Ascending aorta (tissue), 2 donors: Measurements from ENCODE around the gene HS2ST1. TPM values are rescaled to one million over a fixed set of nuclear protein-coding genes. Genes with fewer than 3 reads are reported as not detected.

Experiments
- DNase-seq, 2 donors: peaks; one replicate each; pipeline ENCODE4 v3.0.0-alpha.2; 2019; ENCODE audit warnings: low spot score in 2 of 2
- H3K27ac ChIP-seq, 2 donors: fragments of 200-600 bp; sonication (generic); one replicate each; pipeline ENCODE4 v1.5.1; 2016 to 2017; ENCODE audit warnings: mild to moderate bottlenecking in 1 of 2
- H3K27me3 ChIP-seq: fragments of 200-600 bp; sonication (generic); one replicate; pipeline ENCODE4 v1.5.1; 2017
- H3K36me3 ChIP-seq, 2 donors: fragments of 200-600 bp; sonication (generic); one replicate each; pipeline ENCODE4 v1.5.1; 2016
- H3K4me1 ChIP-seq, 2 donors: fragments of 200-600 bp; sonication (generic); one replicate each; pipeline ENCODE4 v1.5.1; 2016 to 2017; ENCODE audit warnings: mild to moderate bottlenecking in 1 of 2
- H3K4me3 ChIP-seq, 2 donors: fragments of 200-600 bp; sonication (generic); one replicate each; pipeline ENCODE4 v1.5.1; 2016 to 2017; ENCODE audit warnings: mild to moderate bottlenecking in 1 of 2
- H3K9me3 ChIP-seq, 2 donors: fragments of 200-600 bp; sonication (generic); one replicate each; pipeline ENCODE4 v1.5.1; 2016
- CTCF ChIP-seq, 3 experiments: fragments of 200-600 bp in 2 of 3; fragments of 450-650 bp in 1 of 3; sonication (generic) in 2 of 3; IDR thresholded peaks; one replicate each; pipeline ENCODE4 v1.5.1; 2016 to 2019; ENCODE audit warnings: antibody characterized with exemption in 3 of 3, mild to moderate bottlenecking in 1 of 3, moderate library complexity in 1 of 3
- intact Hi-C: fragments of 100-400 bp; cut with DNase I; formaldehyde crosslinking; loops from one replicate; pipeline ENCODE4 v1.15.1; 2023
- total RNA-seq: library from RNA; depleted of rRNA; stranded (reverse); fragments of >200 nt; gene quantifications from one replicate; pipeline ENCODE4 v1.1.0, GENCODE V29; 2016

HS2ST1 gene
- total RNA-seq, 1 donor from 2014 or later: 15.8 TPM

DNA sequence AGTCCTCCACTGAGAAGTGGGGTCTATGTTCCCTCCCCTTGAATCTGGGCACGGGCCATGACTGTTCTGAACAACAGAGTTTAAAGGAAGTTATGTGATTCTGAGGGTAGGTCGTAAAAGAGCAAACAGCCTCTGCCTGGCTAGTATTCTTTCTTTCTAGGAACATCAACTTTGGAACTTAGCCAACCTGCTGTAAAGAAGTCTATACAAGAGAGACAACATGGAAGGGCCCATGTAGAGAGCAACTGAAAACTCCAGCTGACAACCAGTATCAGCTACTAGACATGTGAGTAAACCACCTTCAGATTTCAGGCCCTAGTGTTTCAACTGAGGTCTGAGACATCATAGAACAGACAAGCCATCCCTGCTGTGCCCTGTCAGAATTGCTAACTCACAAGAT is 8.0 kb upstream of the HS2ST1 start:
- Histone ChIP-seq H3K9me3 (no peaks in the 10 kb centered on the region), H3K36me3 (peaks cover 3 to 22% of the 10 kb centered on the region in 2 donors), H3K4me1 (no peaks in the 10 kb centered on the region), H3K27ac (no peak overlapping the region), H3K27me3 (no peaks in the 10 kb centered on the region), H3K4me3 (no peak overlapping the region)
- intact Hi-C loops: no loop called here
- no peak for DNase-seq
- TF ChIP-seq CTCF (IDR thresholded peaks at IDR 0.05): no peak

- Histone ChIP-seq H3K36me3 (peaks cover 0 to 13% of the 10 kb centered on the region in 2 donors), H3K4me1 (peaks cover 0 to 17% of the 10 kb centered on the region in 2 donors), H3K27me3 (no peaks in the 10 kb centered on the region), H3K4me3 (peak overlapping the region in 1 of 2 donors; percentile 77), H3K9me3 (no peaks in the 10 kb centered on the region), H3K27ac (no peak overlapping the region)
- DNase-seq: no peak
- no peak for TF ChIP-seq CTCF (IDR thresholded peaks at IDR 0.05)
- intact Hi-C loops: loop anchor here (5.0 to 10.0 kb wide), 5 partner anchors 135 to 1982 kb away; partner anchors contain the start of genes BCL10, GTF2B, LMO4 and PKN2
Measured at GRCh38 chr1:86912281-86912900, 2.0 kb upstream of the HS2ST1 start.

- TF ChIP-seq CTCF (IDR thresholded peaks at IDR 0.05): no peak
- Histone ChIP-seq H3K4me1 (peaks cover 0 to 17% of the 10 kb centered on the region in 2 donors), H3K4me3 (peak overlapping the region; percentile 77 to 85), H3K27ac (peak overlapping the region; percentile 81 to 92), H3K27me3 (no peaks in the 10 kb centered on the region), H3K9me3 (no peaks in the 10 kb centered on the region), H3K36me3 (peaks cover 0 to 7% of the 10 kb centered on the region in 2 donors)
- peak in 1 of 2 donors; percentile 65 for DNase-seq
- intact Hi-C loops: loop anchor here (5.0 to 10.0 kb wide), 5 partner anchors 136 to 1981 kb away; partner anchors contain the start of genes BCL10, GTF2B, LMO4 and PKN2
Measured at GRCh38 chr1:86913399-86913895, 988 bp upstream of the HS2ST1 start.

GRCh38 chr1:86913896-86914600 is 387 bp upstream of the HS2ST1 start, which contains the start of gene SELENOF:
Gene SELENOF (minus strand): TSS chr1:86914126. CDS start chr1:86914111, 15 bp downstream.
- H3K4me3 ChIP-seq: peak within 1 kb of the TSS; percentile 82 to 85
- intact Hi-C loops: loop anchor here (1.0 to 10.0 kb wide), 7 partner anchors 137 to 1981 kb away; partner anchors contain the start of genes BCL10, GTF2B, LMO4 and ODF2L
- peak; percentile 99 to 100 for DNase-seq
- peak within 1 kb of the TSS; percentile 82 to 92 for H3K27ac ChIP-seq
- peaks cover 0 to 17% of the 10 kb centered on the region in 2 donors for H3K4me1 ChIP-seq
- TF ChIP-seq CTCF (IDR thresholded peaks at IDR 0.05): no peak
- no peaks in the 10 kb centered on the region for H3K9me3 ChIP-seq
- H3K27me3 ChIP-seq: no peaks in the 10 kb centered on the region
- H3K36me3 ChIP-seq: peaks cover 0 to 7% of the 10 kb centered on the region in 2 donors

- H3K4me3 ChIP-seq: peak overlapping the region; percentile 82
- H3K4me1 ChIP-seq: peaks cover 0 to 17% of the 10 kb centered on the region in 2 donors
- no peak for TF ChIP-seq CTCF (IDR thresholded peaks at IDR 0.05)
- peak in 1 of 2 donors; percentile 70 for DNase-seq
- intact Hi-C loops: loop anchor here (1.0 to 10.0 kb wide), 7 partner anchors 138 to 1980 kb away; partner anchors contain the start of genes BCL10, GTF2B, LMO4 and ODF2L
- no peaks in the 10 kb centered on the region for H3K27me3 ChIP-seq
- H3K9me3 ChIP-seq: no peaks in the 10 kb centered on the region
- peaks cover 0 to 3% of the 10 kb centered on the region in 2 donors for H3K36me3 ChIP-seq
- peak overlapping the region; percentile 82 to 83 for H3K27ac ChIP-seq
Measured at GRCh38 chr1:86914998-86915736, 732 bp downstream of the HS2ST1 start.
